ENCODE measurements around the gene LRRC14B.

GRCh38 chr5:173392-174290, 17.7 kb upstream of the LRRC14B start:
- no peak for TF ChIP-seq POLR2AphosphoS5 (IDR thresholded peaks at IDR 0.05)
- TF ChIP-seq CTCF (IDR thresholded peaks at IDR 0.05): no peak

Measured in suprapubic skin (tissue), 3 donors.